Endothelial cell of umbilical vein (primary cell): ENCODE measurements around the gene LRRC41. TPM values are rescaled to one million over a fixed set of nuclear protein-coding genes. Genes with fewer than 3 reads are reported as not detected.

Experiments used
- BruUV-seq: library from RNA; stranded (reverse); fragments of 400-500 nt; replicated peaks from 2 replicates; lab custom pipeline; 2021; lab: Mats Ljungman, UMichigan
- CTCF ChIA-PET: fragments of 300-600, 350-600 bp; sonication (Branson Sonifier 250); formaldehyde crosslinking; loops from one replicate; lab custom pipeline; 2021; ENCODE audit warnings: antibody characterized with exemption, inconsistent platforms; lab: Charles Lee
- POLR2A ChIA-PET: fragments of 300-600, 350-600 bp; sonication (Branson Sonifier 250); formaldehyde crosslinking; loops from one replicate; lab custom pipeline; 2021; ENCODE audit warnings: antibody characterized with exemption, inconsistent platforms; lab: Charles Lee
- DNase-seq: peaks from one replicate; pipeline ENCODE4 v3.0.0-alpha.2; 2011; ENCODE audit warnings: low read depth, low spot score
- FAIRE-seq: peaks from 2 replicates; lab custom pipeline; 2011; peaks lifted over from hg19 to GRCh38; lab: Jason Lieb, UNC
- H2AFZ ChIP-seq: 2 replicates; pipeline ENCODE4 v1.6.0; 2012; ENCODE audit warnings: low read depth, low read length, control low read depth, inconsistent platforms
- H3K27ac ChIP-seq: 2 replicates; pipeline ENCODE4 v1.5.1; 2011; ENCODE audit warnings: low read depth, mild to moderate bottlenecking, control low read depth, low read length, moderate library complexity; ENCODE audit not compliant: insufficient read depth
- H3K27me3 ChIP-seq, 2 experiments: 2 replicates each; pipeline versions ENCODE4 v1.6.0 to v1.6.1; 2011; ENCODE audit warnings: low read length in 2 of 2, mixed read lengths in 1 of 2; ENCODE audit not compliant: control insufficient read depth in 2 of 2, insufficient read depth in 2 of 2
- H3K36me3 ChIP-seq, 2 experiments: 2 replicates in 1 of 2; 3 replicates in 1 of 2; pipeline ENCODE4 v1.5.1; 2011; ENCODE audit warnings: low read length in 2 of 2, mild to moderate bottlenecking in 1 of 2, moderate library complexity in 1 of 2; ENCODE audit not compliant: control insufficient read depth in 2 of 2, insufficient read depth in 2 of 2; ENCODE audit errors: extremely low read depth in 1 of 2
- H3K4me1 ChIP-seq: 3 replicates; pipeline ENCODE4 v1.5.1; 2011; ENCODE audit warnings: mild to moderate bottlenecking, low read length; ENCODE audit not compliant: control insufficient read depth, insufficient read depth; ENCODE audit errors: extremely low read depth
- H3K4me2 ChIP-seq: 2 replicates; pipeline ENCODE4 v1.6.1; 2011; ENCODE audit warnings: low read length, control low read depth, mixed read lengths; ENCODE audit not compliant: insufficient read depth
- H3K4me3 ChIP-seq, 3 experiments: fragments of 200-600 bp in 1 of 3; sonication (generic), shearing (Covaris generic) in 1 of 3; replicated peaks in 1 of 3; 2 replicates each; pipeline ENCODE4 v1.5.1; 2011 to 2016; ENCODE audit warnings: control low read depth in 3 of 3, low read length in 3 of 3, mild to moderate bottlenecking in 2 of 3, inconsistent platforms in 1 of 3, low read depth in 1 of 3, moderate library complexity in 1 of 3; ENCODE audit not compliant: insufficient read depth in 1 of 3
- H3K79me2 ChIP-seq: 2 replicates; pipeline ENCODE4 v1.6.0; 2012; ENCODE audit warnings: low read length, inconsistent platforms; ENCODE audit not compliant: control insufficient read depth, insufficient read depth
- H3K9ac ChIP-seq: replicated peaks from 2 replicates; pipeline ENCODE3; 2011; ENCODE audit warnings: low read length, control low read depth; ENCODE audit not compliant: insufficient read depth; ENCODE audit errors: extremely low read depth
- H3K9me1 ChIP-seq: replicated peaks from 3 replicates; pipeline ENCODE4 v1.6.0; 2011; ENCODE audit warnings: mild to moderate bottlenecking, low read length; ENCODE audit not compliant: control insufficient read depth, insufficient read depth; ENCODE audit errors: extremely low read depth
- H3K9me3 ChIP-seq: replicated peaks from 2 replicates; pipeline ENCODE4 v1.5.1; 2012; ENCODE audit warnings: low read length, inconsistent platforms; ENCODE audit not compliant: control insufficient read depth, insufficient read depth
- H4K20me1 ChIP-seq: replicated peaks from 2 replicates; pipeline ENCODE3; 2011; ENCODE audit warnings: mild to moderate bottlenecking, low read length; ENCODE audit not compliant: control insufficient read depth, insufficient read depth; ENCODE audit errors: extremely low read depth
- CTCF ChIP-seq, 2 donors: IDR thresholded peaks; 1 replicate in 1 of 2; 2 replicates in 1 of 2; pipeline ENCODE4 v1.5.1; 2011; ENCODE audit warnings: low read length in 2 of 2, mild to moderate bottlenecking in 2 of 2, moderate library complexity in 2 of 2, control low read depth in 1 of 2, inconsistent platforms in 1 of 2, low read depth in 1 of 2; ENCODE audit not compliant: insufficient read depth in 1 of 2; ENCODE audit errors: extremely low read depth in 1 of 2
- FOS ChIP-seq: IDR thresholded peaks from 2 replicates; pipeline ENCODE4 v1.6.1; 2011; ENCODE audit warnings: mild to moderate bottlenecking, low read length, moderate library complexity, borderline replicate concordance; ENCODE audit not compliant: insufficient read depth
- GATA2 ChIP-seq: IDR thresholded peaks from 2 replicates; pipeline ENCODE4 v1.7.0; 2011; ENCODE audit warnings: low read depth, mild to moderate bottlenecking, moderate library complexity, mixed read lengths, low read length; ENCODE audit not compliant: insufficient read length, insufficient read depth
- MAX ChIP-seq: IDR thresholded peaks from 2 replicates; pipeline ENCODE4 v1.6.1; 2011; ENCODE audit not compliant: insufficient read depth, insufficient read length
- POLR2A ChIP-seq: IDR thresholded peaks from 2 replicates; pipeline ENCODE4 v1.6.1; 2012; ENCODE audit warnings: low read depth, mild to moderate bottlenecking, control low read depth, low read length
- POLR2AphosphoS5 ChIP-seq: IDR thresholded peaks from 2 replicates; pipeline ENCODE4 v1.6.1; 2012; ENCODE audit warnings: low read depth, mild to moderate bottlenecking, control low read depth, low read length, moderate library complexity; ENCODE audit not compliant: insufficient read depth
- dilution Hi-C: fragments of 300-500 bp; cut with MboI; formaldehyde crosslinking; loops from one replicate; pipeline ENCODE4 v1.15.0; 2019; ENCODE audit warnings: low sequenced_read_pairs; ENCODE audit not compliant: extremely low pct_ligation_motif_present
- intact Hi-C: fragments of 100-400 bp; cut with micrococcal nuclease; formaldehyde crosslinking; loops from one replicate; pipeline ENCODE4 v1.10.0; 2022
- polyA plus RNA-seq, 4 experiments: library from polyadenylated mRNA; depleted of rRNA in 3 of 4; stranded (reverse) in 3 of 4; unstranded in 1 of 4; fragments of >200 nt; gene quantifications; 2 replicates each; pipeline versions ENCODE4 v1.2.1 to v1.2.3, GENCODE V29; 2011 to 2012; ENCODE audit warnings: missing spikeins in 1 of 4
- total RNA-seq: library from RNA; stranded (reverse); gene quantifications from 2 replicates; pipeline ENCODE4 v1.2.3, GENCODE V29; 2021

Gene LRRC41
- total and polyA plus RNA-seq, 2 donors (not counting 3 experiments of a cell fraction or from before 2014, with no cell fraction given) = 69.2 to 91.1 TPM

GRCh38 chr1:46345281-46345680, 41.9 kb upstream of the LRRC41 start:
- Histone ChIP-seq H3K79me2 (peaks cover 24% of the 10 kb centered on the region), H3K9me3 (no peaks in the 10 kb centered on the region), H3K27ac (no peak overlapping the region), H3K9me1 (no peaks in the 10 kb centered on the region), H3K4me2 (no peak overlapping the region), H3K36me3 (peaks cover 7 to 21% of the 10 kb centered on the region in 2 experiments), H4K20me1 (no peaks in the 10 kb centered on the region), H3K4me1 (peaks cover 5% of the 10 kb centered on the region), H3K9ac (no peak overlapping the region), H3K27me3 (no peaks in the 10 kb centered on the region), H3K4me3 (no peak overlapping the region), H2AFZ (no peak overlapping the region)
- FAIRE-seq (no peak), DNase-seq (no peak)
- CTCF ChIA-PET = interaction anchor here (4.1 to 4.3 kb wide), 2 partner anchors 12 to 101 kb away, joined by 45 to 47 read pairs; no protein-coding TSS in a partner anchor
- POLR2A ChIA-PET = no interaction called here
- no peak for TF ChIP-seq FOS
- TF ChIP-seq POLR2A = no peak
- TF ChIP-seq MAX = no peak
- TF ChIP-seq CTCF (IDR thresholded peaks at IDR 0.05; ENCODE audit: extremely low read depth in 1 of 2, insufficient read depth in 1 of 2, low read depth in 1 of 2, low read length in 2 of 2) = no peak
- no peak for TF ChIP-seq GATA2
- TF ChIP-seq POLR2AphosphoS5 = no peak
- dilution Hi-C loops (no loop called here), intact Hi-C loops (no loop called here)
- no TSS peak for BruUV-seq
